CD4-positive, CD25-positive, alpha-beta regulatory T cell (primary cell): Measurements from ENCODE around the gene OPHN1. TPM values are rescaled to one million over a fixed set of nuclear protein-coding genes. Genes with fewer than 3 reads are reported as not detected.

Experiments
- ATAC-seq, 2 donors: fragments of 150-1000 bp; cut with Tn5 transposase; one replicate each; pipeline ENCODE4 v1.10.0; 2021; ENCODE audit warnings: low read depth in 2 of 2, moderate number of reproducible peaks in 2 of 2, moderate library complexity in 1 of 2
- DNase-seq, 3 donors: peaks; one replicate each; pipeline versions ENCODE4 v3.0.0 to v3.0.0-alpha.2; 2012 to 2022; ENCODE audit warnings: mixed read lengths in 1 of 3
- H3K27ac ChIP-seq: one replicate; pipeline ENCODE4 v1.7.0; 2013; ENCODE audit warnings: mild to moderate bottlenecking, low read length; ENCODE audit not compliant: insufficient read depth, poor library complexity, severe bottlenecking
- H3K27me3 ChIP-seq: one replicate; pipeline ENCODE4 v1.7.0; 2013; ENCODE audit warnings: low read length; ENCODE audit not compliant: control insufficient read depth, insufficient read depth
- H3K36me3 ChIP-seq: one replicate; pipeline ENCODE4 v1.7.0; 2013; ENCODE audit warnings: mild to moderate bottlenecking, low read length, moderate library complexity; ENCODE audit not compliant: control insufficient read depth, insufficient read depth
- H3K4me1 ChIP-seq: 2 replicates; pipeline ENCODE4 v1.7.0; 2013; ENCODE audit warnings: mild to moderate bottlenecking, low read length; ENCODE audit not compliant: insufficient read depth, control insufficient read depth, poor library complexity, severe bottlenecking
- H3K4me3 ChIP-seq: one replicate; pipeline ENCODE4 v1.7.0; 2013; ENCODE audit warnings: low read depth, mild to moderate bottlenecking, low read length, moderate library complexity
- H3K9me3 ChIP-seq, 2 experiments: 1 replicate in 1 of 2; 2 replicates in 1 of 2; pipeline ENCODE4 v1.7.0; 2013; ENCODE audit warnings: low read length in 2 of 2, mild to moderate bottlenecking in 1 of 2, moderate library complexity in 1 of 2; ENCODE audit not compliant: control insufficient read depth in 2 of 2
- H3K27ac Mint-ChIP-seq, 3 donors: one replicate each; pipeline ENCODE4 v1.8.0; 2020 to 2022; ENCODE audit warnings: mild to moderate bottlenecking in 3 of 3, mixed read lengths in 3 of 3, moderate library complexity in 2 of 3
- H3K27me3 Mint-ChIP-seq: one replicate; pipeline ENCODE4 v1.8.0; 2022; ENCODE audit warnings: mild to moderate bottlenecking, mixed read lengths
- H3K36me3 Mint-ChIP-seq: one replicate; pipeline ENCODE4 v1.8.0; 2020; ENCODE audit warnings: mixed read lengths
- H3K4me1 Mint-ChIP-seq, 4 donors: one replicate each; pipeline ENCODE4 v1.8.0; 2020 to 2022; ENCODE audit warnings: mixed read lengths in 4 of 4, mild to moderate bottlenecking in 1 of 4
- H3K4me3 Mint-ChIP-seq, 4 donors: one replicate each; pipeline ENCODE4 v1.8.0; 2020 to 2022; ENCODE audit warnings: mild to moderate bottlenecking in 4 of 4, mixed read lengths in 4 of 4, moderate library complexity in 3 of 4
- H3K9me3 Mint-ChIP-seq, 7 donors: one replicate each; pipeline ENCODE4 v1.8.0; 2020 to 2022; ENCODE audit warnings: mixed read lengths in 7 of 7, mild to moderate bottlenecking in 3 of 7, moderate library complexity in 2 of 7
- polyA plus RNA-seq, 4 donors: library from polyadenylated mRNA; unstranded; fragments of 300-500 nt; fragmentation: Illumina TruSeq; gene quantifications; one replicate each; pipeline ENCODE4 v1.2.3, GENCODE V29; 2021
- total RNA-seq: library from RNA; stranded (reverse); gene quantifications from one replicate; pipeline ENCODE4 v1.2.3, GENCODE V29; 2022

The OPHN1 gene
- total and polyA plus RNA-seq, 5 donors from 2014 or later, result 0.15 TPM; not detected in 4

- H3K36me3 Mint-ChIP-seq, result no peaks in the 10 kb centered on the region
- ATAC-seq (no peak), DNase-seq (no peak)
- Histone ChIP-seq H3K4me1 (no peaks in the 10 kb centered on the region), H3K27me3 (no peaks in the 10 kb centered on the region), H3K27ac (no peak overlapping the region), H3K9me3 (no peaks in the 10 kb centered on the region), H3K4me3 (no peak overlapping the region), H3K36me3 (no peaks in the 10 kb centered on the region)
- peaks cover 0 to 2% (median 0%) of the 10 kb centered on the region in 4 donors for H3K4me1 Mint-ChIP-seq
- H3K9me3 Mint-ChIP-seq, result no peaks in the 10 kb centered on the region
- no peak overlapping the region for H3K27ac Mint-ChIP-seq
- no peak overlapping the region for H3K4me3 Mint-ChIP-seq
- no peaks in the 10 kb centered on the region for H3K27me3 Mint-ChIP-seq
Measured at GRCh38 chrX:68461093-68461492, 27.8 kb upstream of the OPHN1 start.

DNA sequence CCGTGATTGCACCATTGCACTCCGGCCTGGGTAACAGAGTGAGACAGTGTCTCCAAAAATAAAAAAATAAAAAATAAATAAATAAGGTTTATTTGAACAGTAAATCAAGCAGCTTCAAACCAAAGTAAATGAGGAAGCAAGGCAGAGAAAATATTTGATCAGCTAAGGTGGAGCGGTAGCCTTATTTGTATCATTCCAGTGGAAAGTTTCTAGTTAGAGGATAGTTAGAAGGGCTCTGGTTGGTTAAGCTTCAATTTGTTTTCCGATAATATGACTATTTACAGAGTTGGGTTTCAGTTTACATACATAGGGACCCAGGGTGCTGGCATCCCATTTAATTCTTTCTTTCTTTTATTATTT lies 21.8 kb upstream of the OPHN1 start:
- H3K36me3 ChIP-seq, result no peaks in the 10 kb centered on the region
- no peaks in the 10 kb centered on the region for H3K4me1 ChIP-seq
- Mint-ChIP-seq H3K36me3 (no peaks in the 10 kb centered on the region), H3K27me3 (no peaks in the 10 kb centered on the region), H3K27ac (no peak overlapping the region), H3K9me3 (no peaks in the 10 kb centered on the region), H3K4me1 (no peaks in the 10 kb centered on the region), H3K4me3 (no peak overlapping the region)
- no peak overlapping the region for H3K27ac ChIP-seq
- H3K9me3 ChIP-seq, result no peaks in the 10 kb centered on the region
- no peak for ATAC-seq
- H3K27me3 ChIP-seq, result no peaks in the 10 kb centered on the region
- DNase-seq, result no peak
- H3K4me3 ChIP-seq, result no peak overlapping the region

DNA sequence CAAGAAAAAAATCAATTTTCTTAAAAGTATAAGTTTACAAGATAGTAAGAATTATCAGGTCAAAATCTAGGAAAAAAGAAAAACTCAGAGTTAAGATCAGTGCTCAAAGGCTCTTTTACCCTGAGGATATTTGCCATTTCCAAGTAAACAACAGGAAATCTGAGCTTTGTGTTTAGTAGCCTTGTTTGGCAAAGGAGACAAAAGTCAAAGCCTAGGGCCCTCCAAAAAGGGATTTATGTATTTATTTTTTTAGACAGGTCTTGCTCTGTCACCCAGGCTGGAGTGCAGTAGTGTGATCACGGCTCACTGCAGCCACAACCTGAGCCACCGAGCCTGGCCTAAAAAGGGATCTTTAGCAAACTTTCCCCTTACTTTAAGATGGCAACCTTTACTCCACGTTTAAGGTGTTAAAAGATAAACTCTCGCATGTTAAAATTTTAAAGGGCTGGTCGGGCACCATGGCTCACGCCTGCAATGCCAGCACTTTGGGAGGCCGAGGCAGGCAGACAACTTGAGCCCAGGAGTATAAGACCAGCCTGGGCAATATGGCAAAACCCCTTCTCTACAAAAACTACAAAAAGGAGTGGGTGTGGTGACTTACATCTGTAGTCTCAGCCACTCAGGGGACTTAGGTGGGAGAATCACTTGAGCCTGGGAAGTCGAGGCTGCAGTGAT lies 21.3 kb upstream of the OPHN1 start:
- H3K27me3 Mint-ChIP-seq, result no peaks in the 10 kb centered on the region
- Histone ChIP-seq H3K36me3 (no peaks in the 10 kb centered on the region), H3K9me3 (no peaks in the 10 kb centered on the region), H3K27me3 (no peaks in the 10 kb centered on the region), H3K4me3 (no peak overlapping the region), H3K27ac (no peak overlapping the region), H3K4me1 (no peaks in the 10 kb centered on the region)
- H3K9me3 Mint-ChIP-seq, result no peaks in the 10 kb centered on the region
- DNase-seq (no peak), ATAC-seq (no peak)
- no peak overlapping the region for H3K4me3 Mint-ChIP-seq
- no peaks in the 10 kb centered on the region for H3K4me1 Mint-ChIP-seq
- H3K27ac Mint-ChIP-seq, result no peak overlapping the region
- H3K36me3 Mint-ChIP-seq, result no peaks in the 10 kb centered on the region

- Mint-ChIP-seq H3K4me1 (no peaks in the 10 kb centered on the region), H3K27me3 (peaks cover 4% of the 10 kb centered on the region), H3K27ac (no peak overlapping the region), H3K4me3 (no peak overlapping the region), H3K36me3 (no peaks in the 10 kb centered on the region), H3K9me3 (no peaks in the 10 kb centered on the region)
- no peak overlapping the region for H3K27ac ChIP-seq
- H3K9me3 ChIP-seq, result no peaks in the 10 kb centered on the region
- no peak for ATAC-seq
- H3K4me3 ChIP-seq, result no peak overlapping the region
- no peaks in the 10 kb centered on the region for H3K27me3 ChIP-seq
- H3K36me3 ChIP-seq, result no peaks in the 10 kb centered on the region
- DNase-seq, result no peak
- H3K4me1 ChIP-seq, result no peaks in the 10 kb centered on the region
Measured at GRCh38 chrX:68451720-68452119, 18.4 kb upstream of the OPHN1 start.

DNA sequence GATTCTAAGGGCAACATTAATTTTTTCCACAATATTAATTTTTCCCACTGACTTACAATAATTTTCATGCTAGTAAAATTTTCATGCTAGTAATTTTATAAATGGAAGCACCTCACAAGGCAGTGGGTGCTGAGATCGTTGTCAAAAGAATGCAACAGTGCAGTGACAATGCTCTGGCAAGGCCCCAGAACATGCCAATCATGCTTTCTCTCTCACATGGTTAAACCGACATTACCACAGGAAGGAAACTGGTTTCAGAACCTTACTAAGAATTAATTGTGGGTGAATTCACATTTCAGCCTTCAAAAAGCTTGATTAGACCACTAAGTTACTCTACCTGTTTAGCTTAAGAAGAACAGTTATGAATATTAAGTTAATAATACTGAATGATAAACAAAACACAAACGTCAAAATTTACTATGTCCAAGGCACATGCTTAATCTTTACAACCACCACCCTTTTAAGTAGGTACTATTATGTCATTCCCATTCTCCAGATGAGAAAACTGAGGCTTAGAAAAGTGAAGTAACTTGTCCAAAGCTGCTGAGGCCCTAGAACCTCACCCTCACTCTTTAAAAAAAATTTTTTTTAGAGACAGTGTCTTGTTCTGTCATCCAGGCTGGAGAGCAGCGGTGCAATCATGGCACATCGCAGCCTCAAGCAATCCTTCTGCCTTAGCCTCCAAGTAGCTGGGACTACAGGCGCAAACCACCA lies 10.0 kb upstream of the OPHN1 start:
- peaks cover 3% of the 10 kb centered on the region for H3K4me1 ChIP-seq
- Mint-ChIP-seq H3K9me3 (no peaks in the 10 kb centered on the region), H3K4me1 (peaks cover 3 to 12% (median 8%) of the 10 kb centered on the region in 4 donors), H3K27ac (peak overlapping the region in 2 of 3 donors; percentile 32 to 40), H3K36me3 (no peaks in the 10 kb centered on the region), H3K4me3 (peak overlapping the region in 1 of 4 donors; percentile 43), H3K27me3 (peaks cover 19% of the 10 kb centered on the region)
- H3K9me3 ChIP-seq, result no peaks in the 10 kb centered on the region
- no peaks in the 10 kb centered on the region for H3K27me3 ChIP-seq
- H3K4me3 ChIP-seq, result no peak overlapping the region
- ATAC-seq (peak; percentile 72 to 75), DNase-seq (peak in 2 of 3 donors; percentile 32 to 72)
- no peaks in the 10 kb centered on the region for H3K36me3 ChIP-seq
- H3K27ac ChIP-seq, result no peak overlapping the region

DNA sequence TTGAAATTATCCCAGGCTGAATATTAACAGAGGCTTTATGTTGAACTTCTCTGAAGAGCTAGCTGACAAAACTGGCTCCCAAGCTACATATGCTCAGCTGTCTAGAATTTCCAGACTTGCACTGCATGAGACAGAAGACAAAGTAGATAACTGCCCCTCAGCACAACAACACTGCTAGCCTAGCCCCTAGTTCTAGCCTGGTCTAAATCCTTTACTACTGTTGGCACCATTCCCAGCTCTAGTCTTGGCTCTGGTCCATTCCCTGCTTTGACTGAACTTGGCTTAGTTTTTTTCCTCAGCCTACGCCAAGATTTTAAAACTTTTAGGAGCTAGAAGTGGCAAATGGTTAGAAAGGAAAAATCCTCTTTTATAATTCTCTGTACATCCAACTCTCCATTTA lies 7.6 kb upstream of the OPHN1 start:
- Histone ChIP-seq H3K36me3 (no peaks in the 10 kb centered on the region), H3K4me1 (peaks cover 3% of the 10 kb centered on the region), H3K27me3 (no peaks in the 10 kb centered on the region), H3K27ac (no peak overlapping the region), H3K9me3 (no peaks in the 10 kb centered on the region), H3K4me3 (no peak overlapping the region)
- ATAC-seq (no peak), DNase-seq (no peak)
- H3K4me1 Mint-ChIP-seq, result peaks cover 3 to 12% (median 8%) of the 10 kb centered on the region in 4 donors
- H3K4me3 Mint-ChIP-seq, result no peak overlapping the region
- no peaks in the 10 kb centered on the region for H3K9me3 Mint-ChIP-seq
- H3K36me3 Mint-ChIP-seq, result no peaks in the 10 kb centered on the region
- H3K27me3 Mint-ChIP-seq, result peaks cover 15% of the 10 kb centered on the region
- H3K27ac Mint-ChIP-seq, result peak overlapping the region in 1 of 3 donors; percentile 76

DNA sequence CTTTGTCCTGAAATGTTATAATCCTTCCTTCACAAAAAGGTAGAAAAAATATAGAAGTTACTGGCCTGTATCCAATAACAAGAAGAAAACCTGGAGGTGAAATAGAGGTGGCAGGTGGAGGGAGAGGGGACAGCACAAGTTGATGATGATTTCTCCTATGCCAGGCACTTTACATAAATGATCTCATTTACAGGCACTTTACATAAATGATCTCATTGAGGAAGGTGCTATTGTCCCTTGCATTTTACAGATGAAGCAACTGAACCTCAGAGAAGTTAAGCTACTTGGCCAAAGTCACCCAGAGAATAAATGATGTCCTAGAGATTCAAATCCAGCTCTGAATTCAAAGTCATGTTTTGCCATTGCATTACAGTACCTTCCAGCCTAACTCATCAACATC lies 7.1 kb upstream of the OPHN1 start:
- Histone ChIP-seq H3K36me3 (no peaks in the 10 kb centered on the region), H3K27me3 (no peaks in the 10 kb centered on the region), H3K4me3 (no peak overlapping the region), H3K27ac (no peak overlapping the region), H3K9me3 (no peaks in the 10 kb centered on the region), H3K4me1 (peaks cover 3% of the 10 kb centered on the region)
- peak overlapping the region in 1 of 3 donors; percentile 76 for H3K27ac Mint-ChIP-seq
- no peak overlapping the region for H3K4me3 Mint-ChIP-seq
- H3K4me1 Mint-ChIP-seq, result peaks cover 3 to 12% (median 8%) of the 10 kb centered on the region in 4 donors
- H3K9me3 Mint-ChIP-seq, result no peaks in the 10 kb centered on the region
- DNase-seq (no peak), ATAC-seq (no peak)
- no peaks in the 10 kb centered on the region for H3K36me3 Mint-ChIP-seq
- peaks cover 15% of the 10 kb centered on the region for H3K27me3 Mint-ChIP-seq

DNA sequence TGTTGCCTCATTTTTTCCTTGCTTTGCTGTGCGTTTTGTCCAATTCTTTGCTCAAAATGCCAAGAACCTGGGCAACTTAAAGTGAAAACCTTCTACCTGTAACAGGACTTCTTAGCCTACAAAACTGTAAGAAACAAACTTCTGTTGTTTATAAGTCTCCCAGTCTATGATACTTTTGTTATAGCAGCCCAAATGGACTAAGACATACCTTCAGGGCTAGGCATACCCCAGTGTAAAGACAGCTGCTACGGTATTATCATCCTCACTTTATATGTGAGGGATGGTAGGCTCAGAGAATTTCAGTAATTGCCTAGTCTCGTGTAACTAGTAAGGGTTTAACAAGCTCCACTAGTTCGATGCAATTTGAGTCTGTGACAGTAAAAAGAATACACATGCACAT lies 6.0 kb upstream of the OPHN1 start:
- Histone ChIP-seq H3K27ac (no peak overlapping the region), H3K36me3 (no peaks in the 10 kb centered on the region), H3K4me3 (no peak overlapping the region), H3K27me3 (peaks cover 5% of the 10 kb centered on the region), H3K9me3 (no peaks in the 10 kb centered on the region), H3K4me1 (peaks cover 3% of the 10 kb centered on the region)
- DNase-seq (no peak), ATAC-seq (no peak)
- Mint-ChIP-seq H3K9me3 (no peaks in the 10 kb centered on the region), H3K27me3 (peaks cover 22% of the 10 kb centered on the region), H3K27ac (no peak overlapping the region), H3K4me1 (peaks cover 3 to 12% (median 8%) of the 10 kb centered on the region in 4 donors), H3K36me3 (no peaks in the 10 kb centered on the region), H3K4me3 (no peak overlapping the region)
